ENCODE measurements around the gene TPRG1.

GRCh38 chr3:189275182-189275581 is 103.4 kb downstream of the TPRG1 start:
- TF ChIP-seq CTCF (IDR thresholded peaks at IDR 0.05) (no peak), POLR2A (IDR thresholded peaks at IDR 0.05) (no peak)

All from prostate gland (tissue), 2 donors.